GM12878 (cell line): ENCODE measurements around the gene LAMB4. TPM values are rescaled to one million over a fixed set of nuclear protein-coding genes. Genes with fewer than 3 reads are reported as not detected.

Experiments used
- ATAC-seq: fragments of 200-7000 bp; cut with Tn5 transposase; 3 replicates; pipeline ENCODE4 v1.9.1; 2020; ENCODE audit warnings: mild to moderate bottlenecking, moderate library complexity
- BruUV-seq: library from RNA; stranded (reverse); fragments of 400-500 nt; replicated peaks from 2 replicates; lab custom pipeline; 2021; lab: Mats Ljungman, UMichigan
- CTCF ChIA-PET: fragments of 300-600 bp; sonication (Branson Sonifier 250); formaldehyde crosslinking; extraction: SDS; loops from one replicate; lab custom pipeline; 2021; ENCODE audit warnings: inconsistent platforms; lab: Yijun Ruan, JAX
- POLR2A ChIA-PET: fragments of 350-600 bp; formaldehyde crosslinking; extraction: SDS; loops from one replicate; lab custom pipeline; 2021; ENCODE audit warnings: inconsistent platforms; lab: Charles Lee
- RAD21 ChIA-PET: fragments of 300-600 bp; sonication (Branson Sonifier 250); formaldehyde crosslinking; loops from one replicate; lab custom pipeline; 2023; ENCODE audit warnings: antibody characterized with exemption; ENCODE audit not compliant: unreplicated experiment; lab: Charles Lee
- SMC1A ChIA-PET: fragments of 300-600 bp; sonication (Branson Sonifier 250); formaldehyde crosslinking; loops from one replicate; lab custom pipeline; 2023; ENCODE audit not compliant: unreplicated experiment, uncharacterized antibody; lab: Charles Lee
- DNase-seq: peaks from one replicate; pipeline ENCODE4 v3.0.0-alpha.2; 2011; ENCODE audit warnings: low read depth, low spot score
- FAIRE-seq: peaks from 3 replicates; lab custom pipeline; 2011; peaks lifted over from hg19 to GRCh38; lab: Jason Lieb, UNC
- H2AFZ ChIP-seq: 2 replicates; pipeline ENCODE4 v1.6.0; 2011; ENCODE audit warnings: low read depth, low read length, control low read depth; ENCODE audit not compliant: control insufficient read depth
- H3K27ac ChIP-seq: 2 replicates; pipeline ENCODE4 v1.5.1; 2011; ENCODE audit warnings: control low read depth; ENCODE audit not compliant: control insufficient read depth, insufficient read depth
- H3K27me3 ChIP-seq, 2 experiments: replicated peaks in 1 of 2; 2 replicates each; pipeline versions ENCODE4 v1.6.0 to v1.6.1; 2011; ENCODE audit warnings: low read length in 1 of 2; ENCODE audit not compliant: control insufficient read depth in 2 of 2, insufficient read depth in 2 of 2
- H3K36me3 ChIP-seq, 2 experiments: 2 replicates each; pipeline ENCODE4 v1.5.1; 2011; ENCODE audit warnings: low read length in 1 of 2; ENCODE audit not compliant: control insufficient read depth in 2 of 2, insufficient read depth in 2 of 2
- H3K4me1 ChIP-seq: 2 replicates; pipeline ENCODE4 v1.6.1; 2011; ENCODE audit warnings: mild to moderate bottlenecking, low read length, moderate library complexity, mixed read lengths; ENCODE audit not compliant: control insufficient read depth, insufficient read depth
- H3K4me2 ChIP-seq: 2 replicates; pipeline ENCODE4 v1.6.0; 2011; ENCODE audit warnings: control low read depth; ENCODE audit not compliant: control insufficient read depth, insufficient read depth
- H3K4me3 ChIP-seq: fragments of 200-600 bp; sonication (generic); 2 replicates; pipeline ENCODE4 v1.5.1; 2016
- H3K79me2 ChIP-seq: 2 replicates; pipeline ENCODE4 v1.6.0; 2011; ENCODE audit warnings: low read length; ENCODE audit not compliant: control insufficient read depth, insufficient read depth
- H3K9ac ChIP-seq: 2 replicates; pipeline ENCODE4 v1.8.0; 2011; ENCODE audit warnings: low read length, control low read depth, mixed read lengths; ENCODE audit not compliant: control insufficient read depth, insufficient read depth
- H3K9me3 ChIP-seq: replicated peaks from 3 replicates; pipeline ENCODE4 v1.5.1; 2011; ENCODE audit warnings: mild to moderate bottlenecking, low read length; ENCODE audit not compliant: control insufficient read depth, insufficient read depth
- H4K20me1 ChIP-seq: 2 replicates; pipeline ENCODE4 v1.6.0; 2011; ENCODE audit not compliant: control insufficient read depth, insufficient read depth
- BCL11A ChIP-seq: IDR thresholded peaks from 2 replicates; pipeline ENCODE4 v1.6.1; 2011; ENCODE audit warnings: low read depth, low read length
- BRCA1 ChIP-seq: IDR thresholded peaks from 2 replicates; pipeline ENCODE4 v1.6.1; 2011; ENCODE audit warnings: low read depth, low read length, improper control_type of control experiment
- CBX5 ChIP-seq: sonication (generic); IDR thresholded peaks from 2 replicates; pipeline ENCODE4 v1.6.1; 2016; ENCODE audit warnings: low read depth, moderate library complexity, mild to moderate bottlenecking, inconsistent platforms
- E4F1 ChIP-seq: fragments of 450-650 bp; IDR thresholded peaks from 2 replicates; pipeline ENCODE4 v1.6.1; 2018; ENCODE audit warnings: borderline replicate concordance, mild to moderate bottlenecking; ENCODE audit not compliant: partially characterized antibody
- FOS ChIP-seq: IDR thresholded peaks from 3 replicates; pipeline ENCODE4 v1.6.1; 2011; ENCODE audit warnings: borderline replicate concordance; ENCODE audit not compliant: insufficient read length; ENCODE audit errors: extremely low read depth
- FOXM1 ChIP-seq: IDR thresholded peaks from 2 replicates; pipeline ENCODE4 v1.6.1; 2012; ENCODE audit warnings: low read depth, mild to moderate bottlenecking, inconsistent platforms, low read length, moderate library complexity
- HDAC2 ChIP-seq: fragments of 200-600 bp; sonication (generic); IDR thresholded peaks from 2 replicates; pipeline ENCODE4 v1.6.1; 2017
- HDGF ChIP-seq: fragments of 450-650 bp; IDR thresholded peaks from 2 replicates; pipeline ENCODE4 v1.6.1; 2016; ENCODE audit warnings: antibody characterized with exemption
- NFYB ChIP-seq: IDR thresholded peaks from 2 replicates; pipeline ENCODE4 v1.6.1; 2011; ENCODE audit warnings: low read depth, mild to moderate bottlenecking, low read length, improper control_type of control experiment, moderate library complexity; ENCODE audit not compliant: insufficient read depth
- PAX5 ChIP-seq: IDR thresholded peaks from 2 replicates; pipeline ENCODE4 v1.6.1; 2011; ENCODE audit warnings: low read depth, low read length, borderline replicate concordance
- PAX8 ChIP-seq: fragments of 450-650 bp; IDR thresholded peaks from 2 replicates; pipeline ENCODE4 v1.6.1; 2017; ENCODE audit warnings: mild to moderate bottlenecking, moderate library complexity
- POLR2AphosphoS2 ChIP-seq: IDR thresholded peaks from 2 replicates; pipeline ENCODE4 v1.6.1; 2011; ENCODE audit warnings: low read depth, mild to moderate bottlenecking, low read length, improper control_type of control experiment, moderate library complexity
- SUZ12 ChIP-seq: fragments of 200-600 bp; sonication (generic); IDR thresholded peaks from one replicate; pipeline ENCODE4 v1.6.1; 2018; ENCODE audit warnings: antibody characterized with exemption, mild to moderate bottlenecking; ENCODE audit not compliant: unreplicated experiment
- TARDBP ChIP-seq: IDR thresholded peaks from 2 replicates; pipeline ENCODE4 v1.6.1; 2016; ENCODE audit warnings: borderline replicate concordance
- TCF7 ChIP-seq: IDR thresholded peaks from 2 replicates; pipeline ENCODE4 v1.6.1; 2014; ENCODE audit warnings: antibody characterized with exemption, borderline replicate concordance
- WGBS: methylation state at CpG from one replicate; pipeline ENCODE4 v1.1.6; 2016; ENCODE audit warnings: low lambda C conversion rate; ENCODE audit not compliant: insufficient replicate concordance, insufficient coverage; ENCODE audit errors: missing lambda C conversion rate; 5-methylcytosine and 5-hydroxymethylcytosine counted together
- in situ Hi-C: fragments of 300-500 bp; cut with MboI; formaldehyde crosslinking; loops from 9 replicates; pipeline ENCODE4 v1.14.3; 2018; ENCODE audit warnings: mixed read lengths
- intact Hi-C: fragments of 100-400 bp; cut with micrococcal nuclease; formaldehyde crosslinking; loops from one replicate; pipeline ENCODE4 v1.14.2; 2022; ENCODE audit not compliant: unreplicated experiment
- polyA plus RNA-seq, 11 experiments: library from polyadenylated mRNA; depleted of rRNA in 4 of 11; unstranded in 6 of 11; stranded (reverse) in 5 of 11; fragments of >200 nt; fragmentation: Nextera tagmentation in 4 of 11; fragmentation: Illumina TruSeq in 1 of 11; extraction: Ambion mirVana in 4 of 11; extraction: Trizol in 1 of 11; gene quantifications; 1 replicate in 1 of 11; 2 replicates in 10 of 11; pipeline versions ENCODE4 v1.2.1 to v1.2.3, GENCODE V29; 2011 to 2016; ENCODE audit warnings: inconsistent platforms in 2 of 11, missing spikeins in 2 of 11, low read depth in 1 of 11
- total RNA-seq, 4 experiments: library from RNA; depleted of rRNA in 3 of 4; stranded (reverse); fragments of >200 nt in 3 of 4; fragmentation: Illumina TruSeq in 1 of 4; extraction: Trizol in 1 of 4; gene quantifications; 2 replicates each; pipeline versions ENCODE4 v1.2.1 to v1.2.3, GENCODE V29; 2013 to 2021
- TF ChIP-seq, protein P1 (sequence below): fragments of 450-650 bp; formaldehyde crosslinking; IDR thresholded peaks from 2 replicates; pipeline ENCODE4 v1.4.0; 2020; ENCODE audit warnings: mild to moderate bottlenecking, moderate library complexity

LAMB4 gene
- total and polyA plus RNA-seq, 10 of the 15 experiments (the other 5 are each of a cell fraction or from before 2014, with no cell fraction given), result 0.04 to 0.06 TPM; not detected in 8

DNA sequence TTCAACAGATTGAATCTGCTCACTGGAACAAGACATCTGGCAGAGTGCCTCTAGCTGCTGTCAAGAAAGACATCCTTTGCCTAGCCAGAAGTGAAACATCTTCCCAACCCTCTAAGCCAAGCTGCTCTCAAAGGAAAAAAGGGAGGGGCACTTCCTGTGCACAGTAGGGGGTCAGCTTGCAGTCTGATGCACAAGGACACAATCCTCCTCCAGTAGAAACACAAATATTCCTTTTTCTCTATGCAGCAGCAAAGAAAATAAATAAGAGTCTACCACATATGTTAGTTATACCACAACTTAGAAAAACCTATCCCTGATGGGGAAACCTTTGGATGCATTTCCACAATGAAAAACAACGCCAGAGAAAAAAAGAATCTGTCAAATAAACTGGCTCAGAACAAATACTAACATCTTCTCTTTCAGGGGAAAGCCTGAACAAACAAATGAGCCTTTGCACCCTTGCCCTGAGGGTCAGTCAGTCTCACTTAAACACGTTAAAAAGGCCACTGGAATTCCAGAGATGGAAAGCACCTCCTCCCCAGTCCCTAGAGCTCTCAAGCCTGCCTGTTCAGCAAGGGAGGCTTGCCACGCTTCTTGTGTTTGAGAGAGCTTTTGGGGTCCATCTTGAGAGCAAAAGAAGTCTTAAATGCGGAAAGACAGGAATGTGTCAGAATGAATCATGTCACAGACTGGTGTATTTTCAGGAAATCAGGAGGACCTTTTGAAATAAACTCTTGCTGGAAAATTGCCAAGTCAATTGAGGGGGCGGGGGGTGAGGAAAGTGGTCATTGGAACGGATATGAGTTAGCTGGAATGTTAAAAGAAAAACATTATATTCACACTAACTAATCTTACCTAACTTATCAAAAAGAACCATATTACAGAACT lies 134.7 kb downstream of the LAMB4 start:
- Histone ChIP-seq H3K27me3 (peaks cover 0 to 3% of the 10 kb centered on the region in 2 experiments; a peak in 1 of 4 replicates), H3K4me2 (no peak overlapping the region), H3K79me2 (no peaks in the 10 kb centered on the region), H3K27ac (no peak overlapping the region), H4K20me1 (no peaks in the 10 kb centered on the region), H3K9ac (no peak overlapping the region), H3K4me1 (no peaks in the 10 kb centered on the region), H3K36me3 (no peaks in the 10 kb centered on the region), H3K9me3 (no peaks in the 10 kb centered on the region), H3K4me3 (no peak overlapping the region), H2AFZ (no peak overlapping the region)
- intact Hi-C loops, result no loop called here
- CTCF ChIA-PET, result no interaction called here
- RAD21 ChIA-PET, result no interaction called here
- WGBS, result 17% methylated on average over 6 of the region's 6 CpGs
- DNase-seq, result no peak
- no peak for ATAC-seq
- POLR2A ChIA-PET, result no interaction called here
- in situ Hi-C loops, result no loop called here
- no TSS peak for BruUV-seq
- SMC1A ChIA-PET, result no interaction called here
- FAIRE-seq, result no peak
- no peak for TF ChIP-seq FOS
- TF ChIP-seq CBX5, result no peak
- no peak for TF ChIP-seq SUZ12
- no peak for TF ChIP-seq E4F1
- no peak for TF ChIP-seq HDGF
- no peak for TF ChIP-seq TARDBP
- no peak for TF ChIP-seq TCF7
- no peak for TF ChIP-seq FOXM1
- TF ChIP-seq NFYB, result no peak
- TF ChIP-seq HDAC2, result no peak
- no peak for TF ChIP-seq POLR2AphosphoS2
- TF ChIP-seq BRCA1, result no peak
- TF ChIP-seq PAX5, result no peak
- TF ChIP-seq BCL11A, result no peak
- TF ChIP-seq PAX8, result no peak
- TF ChIP-seq, protein P1, sequence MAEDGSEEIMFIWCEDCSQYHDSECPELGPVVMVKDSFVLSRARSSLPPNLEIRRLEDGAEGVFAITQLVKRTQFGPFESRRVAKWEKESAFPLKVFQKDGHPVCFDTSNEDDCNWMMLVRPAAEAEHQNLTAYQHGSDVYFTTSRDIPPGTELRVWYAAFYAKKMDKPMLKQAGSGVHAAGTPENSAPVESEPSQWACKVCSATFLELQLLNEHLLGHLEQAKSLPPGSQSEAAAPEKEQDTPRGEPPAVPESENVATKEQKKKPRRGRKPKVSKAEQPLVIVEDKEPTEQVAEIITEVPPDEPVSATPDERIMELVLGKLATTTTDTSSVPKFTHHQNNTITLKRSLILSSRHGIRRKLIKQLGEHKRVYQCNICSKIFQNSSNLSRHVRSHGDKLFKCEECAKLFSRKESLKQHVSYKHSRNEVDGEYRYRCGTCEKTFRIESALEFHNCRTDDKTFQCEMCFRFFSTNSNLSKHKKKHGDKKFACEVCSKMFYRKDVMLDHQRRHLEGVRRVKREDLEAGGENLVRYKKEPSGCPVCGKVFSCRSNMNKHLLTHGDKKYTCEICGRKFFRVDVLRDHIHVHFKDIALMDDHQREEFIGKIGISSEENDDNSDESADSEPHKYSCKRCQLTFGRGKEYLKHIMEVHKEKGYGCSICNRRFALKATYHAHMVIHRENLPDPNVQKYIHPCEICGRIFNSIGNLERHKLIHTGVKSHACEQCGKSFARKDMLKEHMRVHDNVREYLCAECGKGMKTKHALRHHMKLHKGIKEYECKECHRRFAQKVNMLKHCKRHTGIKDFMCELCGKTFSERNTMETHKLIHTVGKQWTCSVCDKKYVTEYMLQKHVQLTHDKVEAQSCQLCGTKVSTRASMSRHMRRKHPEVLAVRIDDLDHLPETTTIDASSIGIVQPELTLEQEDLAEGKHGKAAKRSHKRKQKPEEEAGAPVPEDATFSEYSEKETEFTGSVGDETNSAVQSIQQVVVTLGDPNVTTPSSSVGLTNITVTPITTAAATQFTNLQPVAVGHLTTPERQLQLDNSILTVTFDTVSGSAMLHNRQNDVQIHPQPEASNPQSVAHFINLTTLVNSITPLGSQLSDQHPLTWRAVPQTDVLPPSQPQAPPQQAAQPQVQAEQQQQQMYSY (CRISPR knock-in tag), result no peak
